Kidney (tissue), 14 donors: ENCODE measurements around the gene STPG3. TPM values are rescaled to one million over a fixed set of nuclear protein-coding genes. Genes with fewer than 3 reads are reported as not detected.

ENCODE experiments used
- DNase-seq, 5 donors: peaks; one replicate each; pipeline ENCODE4 v3.0.0-alpha.2; 2013 to 2020
- FAIRE-seq: peaks from 2 replicates; lab custom pipeline; 2012; peaks lifted over from hg19 to GRCh38; lab: Jason Lieb, UNC
- H3K27ac ChIP-seq, 2 donors: one replicate each; pipeline ENCODE4 v1.7.0; 2013; ENCODE audit warnings: low read depth in 2 of 2, low read length in 2 of 2, inconsistent platforms in 1 of 2
- H3K27me3 ChIP-seq: one replicate; pipeline ENCODE4 v1.7.1; 2013; ENCODE audit warnings: low read length, inconsistent platforms; ENCODE audit not compliant: control insufficient read depth, insufficient read depth
- H3K36me3 ChIP-seq, 3 donors: one replicate each; pipeline versions ENCODE4 v1.7.0 to v1.7.1; 2013; ENCODE audit warnings: low read length in 3 of 3, control low read depth in 1 of 3, inconsistent platforms in 1 of 3; ENCODE audit not compliant: insufficient read depth in 3 of 3, control insufficient read depth in 2 of 3
- H3K4me1 ChIP-seq, 3 donors: one replicate each; pipeline versions ENCODE4 v1.7.0 to v1.7.1; 2013; ENCODE audit warnings: low read length in 3 of 3, inconsistent platforms in 1 of 3, low read depth in 1 of 3; ENCODE audit not compliant: control insufficient read depth in 2 of 3, insufficient read depth in 2 of 3
- H3K4me3 ChIP-seq, 3 donors: one replicate each; pipeline versions ENCODE4 v1.7.0 to v1.8.1; 2013; ENCODE audit warnings: low read length in 3 of 3, control low read depth in 1 of 3, inconsistent platforms in 1 of 3
- H3K9ac ChIP-seq, 3 donors: one replicate each; pipeline versions ENCODE4 v1.7.0 to v1.7.1; 2013; ENCODE audit warnings: low read length in 3 of 3, control low read depth in 1 of 3, inconsistent platforms in 1 of 3
- H3K9me3 ChIP-seq, 3 donors: one replicate each; pipeline versions ENCODE4 v1.7.0 to v1.7.1; 2013; ENCODE audit warnings: low read length in 3 of 3, control low read depth in 1 of 3, inconsistent platforms in 1 of 3; ENCODE audit not compliant: control insufficient read depth in 2 of 3, insufficient read depth in 1 of 3
- intact Hi-C: fragments of 100-400 bp; cut with DNase I; formaldehyde crosslinking; loops from one replicate; pipeline ENCODE4 v1.11.1; 2022
- polyA plus RNA-seq: library from polyadenylated mRNA; stranded (reverse); fragments of 350-450 nt; fragmentation: Illumina TruSeq; extraction: RNeasy Lipid Tissue Mini Kit (QIAGEN cat#74804); gene quantifications from one replicate; pipeline ENCODE4 v1.2.3, GENCODE V29; 2014; ENCODE audit warnings: low read depth, low replicate concordance; ENCODE audit not compliant: insufficient read depth
- total RNA-seq: library from RNA; stranded (reverse); fragmentation: NEBNext Ultra II Directional; extraction: Animal tissue kit (Norgen Biotek cat#: 25700); gene quantifications from one replicate; pipeline ENCODE4 v1.2.1, GENCODE V29; 2021
- TF ChIP-seq, protein P1 (sequence below): IDR thresholded peaks from 3 replicates; pipeline ENCODE4 v1.5.1; 2012; ENCODE audit warnings: mild to moderate bottlenecking, moderate library complexity, borderline replicate concordance; ENCODE audit not compliant: insufficient read depth; ENCODE audit errors: extremely low read depth
- donor health status: control.
- donor health status: control.
- donor health status: control.
- donor health status: control.
- donor health status: control.
- donor health status: DM: yes; HTN: yes; CAD: no.
- donor health status: Normal renal cell carcinoma (clear cell type).

STPG3 gene
- total and polyA plus RNA-seq, 2 donors from 2014 or later, result 0.38 TPM; not detected in 1

DNA sequence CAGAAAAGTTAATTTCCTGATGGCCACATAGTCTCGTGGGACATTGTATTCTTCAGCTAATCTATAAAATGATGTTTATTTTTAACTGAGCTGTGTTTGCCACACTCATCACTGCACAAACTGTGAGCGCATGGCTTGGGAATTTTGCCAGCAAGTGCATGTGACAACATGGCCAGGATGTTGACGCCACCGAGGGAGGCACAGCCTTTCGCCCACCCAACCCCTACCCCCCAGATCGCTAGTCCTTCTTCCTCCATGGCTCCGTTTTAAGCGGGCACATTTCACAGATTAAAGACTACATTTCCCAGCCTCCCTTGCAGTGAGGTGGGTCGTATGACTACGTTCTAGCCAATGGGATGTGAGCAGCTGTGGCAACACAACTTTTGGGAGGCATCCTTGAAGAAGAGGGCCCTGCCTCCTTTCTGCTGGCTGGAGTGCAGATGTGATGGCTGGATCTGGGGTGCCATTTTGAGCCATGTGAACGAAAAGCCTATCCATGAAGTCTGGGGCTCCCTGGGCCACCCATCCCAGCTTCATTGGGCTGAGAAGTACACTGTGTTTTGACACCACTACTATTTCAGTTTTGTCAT is 43.1 kb downstream of the STPG3 start:
- no peak overlapping the region for H3K9ac ChIP-seq
- no peaks in the 10 kb centered on the region for H3K36me3 ChIP-seq
- intact Hi-C loops, result loop anchor here (10.0 kb wide), 1 partner anchor 231 kb away; no protein-coding TSS in a partner anchor
- TF ChIP-seq, protein P1, sequence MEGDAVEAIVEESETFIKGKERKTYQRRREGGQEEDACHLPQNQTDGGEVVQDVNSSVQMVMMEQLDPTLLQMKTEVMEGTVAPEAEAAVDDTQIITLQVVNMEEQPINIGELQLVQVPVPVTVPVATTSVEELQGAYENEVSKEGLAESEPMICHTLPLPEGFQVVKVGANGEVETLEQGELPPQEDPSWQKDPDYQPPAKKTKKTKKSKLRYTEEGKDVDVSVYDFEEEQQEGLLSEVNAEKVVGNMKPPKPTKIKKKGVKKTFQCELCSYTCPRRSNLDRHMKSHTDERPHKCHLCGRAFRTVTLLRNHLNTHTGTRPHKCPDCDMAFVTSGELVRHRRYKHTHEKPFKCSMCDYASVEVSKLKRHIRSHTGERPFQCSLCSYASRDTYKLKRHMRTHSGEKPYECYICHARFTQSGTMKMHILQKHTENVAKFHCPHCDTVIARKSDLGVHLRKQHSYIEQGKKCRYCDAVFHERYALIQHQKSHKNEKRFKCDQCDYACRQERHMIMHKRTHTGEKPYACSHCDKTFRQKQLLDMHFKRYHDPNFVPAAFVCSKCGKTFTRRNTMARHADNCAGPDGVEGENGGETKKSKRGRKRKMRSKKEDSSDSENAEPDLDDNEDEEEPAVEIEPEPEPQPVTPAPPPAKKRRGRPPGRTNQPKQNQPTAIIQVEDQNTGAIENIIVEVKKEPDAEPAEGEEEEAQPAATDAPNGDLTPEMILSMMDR, result no peak
- H3K27me3 ChIP-seq, result no peaks in the 10 kb centered on the region
- H3K4me3 ChIP-seq, result peak overlapping the region in 1 of 3 donors; percentile 30
- peak overlapping the region; percentile 20 to 27 for H3K27ac ChIP-seq
- peaks cover 0 to 4% (median 0%) of the 10 kb centered on the region in 3 donors for H3K9me3 ChIP-seq
- DNase-seq, result peak in 4 of 5 donors; percentile 25 to 63 (median 50)
- no peak for FAIRE-seq
- H3K4me1 ChIP-seq, result peaks cover 0 to 6% (median 0%) of the 10 kb centered on the region in 3 donors

DNA sequence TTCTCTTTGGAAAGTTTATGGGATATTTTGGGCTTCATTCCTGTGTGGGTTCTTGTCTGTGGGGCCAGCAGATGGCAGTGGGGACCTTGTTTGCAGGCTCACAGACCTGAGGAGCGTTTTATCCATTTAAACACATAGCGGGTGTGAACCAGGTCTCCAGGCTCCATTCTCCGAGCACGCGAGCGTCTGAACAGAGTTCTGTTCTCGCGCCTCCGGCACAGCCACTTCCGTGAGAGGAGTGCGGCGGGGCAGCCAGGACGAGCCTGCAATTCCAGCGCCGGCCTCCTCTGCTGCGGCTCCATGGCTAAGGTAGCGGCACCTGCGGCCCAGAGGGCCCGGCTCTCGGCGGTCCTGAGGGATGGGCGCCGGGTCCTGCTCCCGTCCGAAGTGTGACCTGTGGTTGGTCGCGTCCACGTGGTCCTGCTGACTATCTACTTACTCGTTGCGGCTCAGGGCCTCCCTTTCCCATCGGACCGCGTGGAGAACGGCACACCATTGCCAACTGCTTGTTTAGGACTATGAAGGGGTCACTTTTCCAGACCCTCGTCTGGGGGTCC is 43.7 kb downstream of the STPG3 start:
- Histone ChIP-seq H3K9ac (no peak overlapping the region), H3K27me3 (no peaks in the 10 kb centered on the region), H3K4me1 (peaks cover 0 to 8% (median 0%) of the 10 kb centered on the region in 3 donors), H3K36me3 (no peaks in the 10 kb centered on the region), H3K27ac (peak overlapping the region; percentile 20 to 27), H3K9me3 (peaks cover 0 to 4% (median 0%) of the 10 kb centered on the region in 3 donors), H3K4me3 (peak overlapping the region in 1 of 3 donors; percentile 30)
- intact Hi-C loops, result loop anchor here (5.0 to 10.0 kb wide), 2 partner anchors 113 to 230 kb away; no protein-coding TSS in a partner anchor
- FAIRE-seq (no peak), DNase-seq (peak in 3 of 5 donors; percentile 42 to 76 (median 64))
- TF ChIP-seq, protein P1, result no peak

DNA sequence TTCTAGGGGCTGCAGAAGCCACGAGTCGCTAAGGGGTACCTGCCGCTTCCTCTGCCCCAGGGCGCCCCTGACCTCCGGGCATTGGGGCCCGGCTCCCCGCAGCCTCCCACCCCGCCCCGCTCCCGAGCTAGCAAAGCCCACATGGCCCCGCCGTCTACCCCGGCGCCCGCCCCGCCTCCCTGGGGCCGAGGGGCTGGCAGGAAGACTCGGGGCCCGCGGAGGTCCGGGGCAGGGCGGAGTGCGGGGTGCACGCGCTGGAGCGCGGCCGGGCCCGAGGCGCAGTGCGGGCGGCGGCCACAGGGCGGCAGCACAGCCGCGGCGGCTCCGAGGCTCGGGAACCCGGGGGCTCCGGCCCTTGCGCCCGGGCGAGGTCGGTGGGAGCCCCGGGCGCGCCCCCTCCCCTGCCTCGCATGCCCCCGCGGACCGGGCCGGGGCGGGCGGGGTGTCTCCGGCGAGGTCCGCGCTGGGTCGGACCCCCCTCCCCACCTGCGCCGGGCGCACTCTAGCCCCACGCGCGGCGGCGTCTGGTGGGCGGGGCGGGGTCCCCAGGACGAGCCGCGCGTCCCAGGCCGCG is 44.2 kb downstream of the STPG3 start:
- TF ChIP-seq, protein P1, result peak; percentile 84
- Histone ChIP-seq H3K9ac (no peak overlapping the region), H3K27me3 (no peaks in the 10 kb centered on the region), H3K9me3 (peaks cover 0 to 4% (median 0%) of the 10 kb centered on the region in 3 donors), H3K36me3 (no peaks in the 10 kb centered on the region), H3K4me1 (peaks cover 0 to 8% (median 0%) of the 10 kb centered on the region in 3 donors), H3K27ac (peak overlapping the region in 1 of 2 donors; percentile 27), H3K4me3 (no peak overlapping the region)
- FAIRE-seq (no peak), DNase-seq (peak in 4 of 5 donors; percentile 54 to 81 (median 70))
- intact Hi-C loops, result loop anchor here (5.0 to 10.0 kb wide), 2 partner anchors 112 to 229 kb away; no protein-coding TSS in a partner anchor
